Left ventricle myocardium inferior (tissue), 1 donor: ENCODE data around the gene GIPC3. TPM values are rescaled to one million over a fixed set of nuclear protein-coding genes. Genes with fewer than 3 reads are reported as not detected.

Experiments
- DNase-seq: peaks from one replicate; pipeline ENCODE4 v3.0.0-alpha.2; 2020
- H3K27ac ChIP-seq: fragments of 200-600 bp; replicated peaks from 2 replicates; pipeline ENCODE4 v1.8.0; 2021
- H3K27me3 ChIP-seq: fragments of 200-600 bp; 2 replicates; pipeline ENCODE4 v1.8.0; 2021; ENCODE audit warnings: low read depth
- H3K36me3 ChIP-seq: fragments of 200-600 bp; 2 replicates; pipeline ENCODE4 v1.8.0; 2021
- H3K4me1 ChIP-seq: fragments of 200-600 bp; 2 replicates; pipeline ENCODE4 v1.8.0; 2021
- H3K4me3 ChIP-seq: fragments of 200-600 bp; 2 replicates; pipeline ENCODE4 v1.8.0; 2021; ENCODE audit warnings: mild to moderate bottlenecking, moderate library complexity
- H3K9me3 ChIP-seq: fragments of 200-600 bp; replicated peaks from 2 replicates; pipeline ENCODE4 v1.8.0; 2021
- CTCF ChIP-seq: fragments of 200-600 bp; IDR thresholded peaks from 2 replicates; pipeline ENCODE4 v1.8.0; 2021; ENCODE audit warnings: antibody characterized with exemption, mild to moderate bottlenecking, borderline replicate concordance
- intact Hi-C: fragments of 100-400 bp; cut with micrococcal nuclease; formaldehyde crosslinking; loops from one replicate; pipeline ENCODE4 v1.11.0; 2022
- total RNA-seq: library from RNA; stranded (reverse); fragmentation: NEBNext Ultra II Directional; extraction: Animal tissue kit (Norgen Biotek cat#: 25700); gene quantifications from one replicate; pipeline ENCODE4 v1.2.1, GENCODE V29; 2021
- donor health status: DM: no; HTN: yes; CAD: no; lungs with severe emphysema.

The GIPC3 gene
- total RNA-seq, 1 donor from 2014 or later, result 1.6 TPM

GRCh38 chr19:3543150-3544057 lies 41.9 kb upstream of the GIPC3 start:
- no peak overlapping the region for H3K4me3 ChIP-seq
- TF ChIP-seq CTCF, result no peak
- no peaks in the 10 kb centered on the region for H3K9me3 ChIP-seq
- no peak overlapping the region for H3K27ac ChIP-seq
- H3K36me3 ChIP-seq, result peaks cover 17% of the 10 kb centered on the region
- peaks cover 11% of the 10 kb centered on the region for H3K4me1 ChIP-seq
- H3K27me3 ChIP-seq, result no peaks in the 10 kb centered on the region
- no peak for DNase-seq
- intact Hi-C loops, result no loop called here

- H3K36me3 ChIP-seq, result peaks cover 17% of the 10 kb centered on the region
- H3K9me3 ChIP-seq, result no peaks in the 10 kb centered on the region
- H3K4me1 ChIP-seq, result peaks cover 11% of the 10 kb centered on the region
- DNase-seq, result no peak
- H3K4me3 ChIP-seq, result no peak overlapping the region
- no peak for TF ChIP-seq CTCF
- no peak overlapping the region for H3K27ac ChIP-seq
- no peaks in the 10 kb centered on the region for H3K27me3 ChIP-seq
- intact Hi-C loops, result no loop called here
Observed at GRCh38 chr19:3544058-3544376, 41.3 kb upstream of the GIPC3 start.

- intact Hi-C loops, result no loop called here
- peak; percentile 71 for DNase-seq
Observed at GRCh38 chr19:3544742-3545668, 40.3 kb upstream of the GIPC3 start.

GRCh38 chr19:3545669-3546034 lies 39.6 kb upstream of the GIPC3 start:
- no peak for TF ChIP-seq CTCF
- no peak for DNase-seq
- intact Hi-C loops, result no loop called here
- Histone ChIP-seq H3K9me3 (no peaks in the 10 kb centered on the region), H3K4me3 (no peak overlapping the region), H3K27ac (no peak overlapping the region), H3K36me3 (peaks cover 14% of the 10 kb centered on the region), H3K4me1 (peaks cover 11% of the 10 kb centered on the region), H3K27me3 (no peaks in the 10 kb centered on the region)

More at GRCh38 chr19:3544742-3545668, 40.3 kb upstream of the GIPC3 start:
- Histone ChIP-seq H3K4me3 (no peak overlapping the region), H3K27ac (no peak overlapping the region), H3K4me1 (peaks cover 11% of the 10 kb centered on the region), H3K27me3 (no peaks in the 10 kb centered on the region), H3K9me3 (no peaks in the 10 kb centered on the region), H3K36me3 (peaks cover 14% of the 10 kb centered on the region)
- TF ChIP-seq CTCF, result peak; percentile 94

- intact Hi-C loops, result no loop called here
- no peak for DNase-seq
- Histone ChIP-seq H3K4me1 (peaks cover 11% of the 10 kb centered on the region), H3K36me3 (peaks cover 14% of the 10 kb centered on the region), H3K4me3 (no peak overlapping the region), H3K27ac (no peak overlapping the region), H3K9me3 (no peaks in the 10 kb centered on the region), H3K27me3 (no peaks in the 10 kb centered on the region)
- TF ChIP-seq CTCF, result no peak
Observed at GRCh38 chr19:3546119-3546518, 39.2 kb upstream of the GIPC3 start.
